IPS-15b (cell line): ENCODE data around the gene TRAM2.

Experiments used
- H3K27me3 ChIP-seq: one replicate; pipeline ENCODE4 v1.6.1; 2013; ENCODE audit warnings: low read length; ENCODE audit not compliant: control insufficient read depth, insufficient read depth
- H3K36me3 ChIP-seq: one replicate; pipeline ENCODE4 v1.6.1; 2013; ENCODE audit warnings: low read length; ENCODE audit not compliant: control insufficient read depth, insufficient read depth
- H3K4me1 ChIP-seq: one replicate; pipeline ENCODE4 v1.6.1; 2013; ENCODE audit warnings: mild to moderate bottlenecking, low read length; ENCODE audit not compliant: control insufficient read depth, insufficient read depth
- H3K4me3 ChIP-seq: one replicate; pipeline ENCODE4 v1.5.1; 2013; ENCODE audit warnings: low read depth, low read length
- H3K9ac ChIP-seq: one replicate; pipeline ENCODE4 v1.6.1; 2013; ENCODE audit warnings: low read depth, mild to moderate bottlenecking, low read length
- H3K9me3 ChIP-seq: one replicate; pipeline ENCODE4 v1.6.1; 2013; ENCODE audit warnings: mild to moderate bottlenecking, low read length; ENCODE audit not compliant: control insufficient read depth, insufficient read depth

TRAM2 gene

DNA sequence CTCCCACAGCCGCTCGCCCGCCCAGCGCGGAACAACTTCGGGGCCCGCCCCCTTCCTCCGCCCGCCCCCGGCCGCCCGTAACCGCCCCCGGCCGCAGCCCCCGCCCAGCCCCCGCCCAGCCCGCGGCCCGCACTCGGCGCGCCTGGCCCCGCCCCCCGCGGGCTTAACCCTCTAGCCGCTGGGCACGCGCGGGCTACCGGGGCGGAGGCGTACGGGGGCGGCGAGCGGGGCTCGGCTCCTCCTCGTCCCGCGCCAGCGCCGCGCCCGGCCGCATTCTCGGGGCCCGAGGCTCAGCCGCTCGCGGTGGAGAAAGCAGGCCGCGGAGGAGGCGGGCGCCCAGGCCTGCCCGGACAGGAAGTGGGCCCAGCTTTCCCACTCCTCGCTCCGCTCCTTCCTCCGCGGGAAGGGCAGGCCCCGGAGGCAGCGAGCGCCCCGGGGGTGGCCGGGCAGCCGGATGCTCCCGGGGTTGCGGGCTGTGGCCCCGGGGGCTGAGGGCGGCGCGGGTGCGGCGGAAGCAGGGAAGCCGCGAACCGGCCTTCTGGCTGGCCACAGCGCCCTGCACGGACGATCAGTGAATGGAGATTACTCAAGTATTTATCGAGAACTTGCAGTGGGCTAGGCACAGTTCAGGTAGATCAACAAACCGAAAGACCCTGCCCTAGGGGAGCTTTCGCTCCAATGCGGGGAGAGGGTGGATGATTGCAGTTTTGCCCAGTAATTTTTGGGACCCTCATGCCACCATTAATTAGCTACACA is at the start of gene TRAM2:
TRAM2 (minus strand) TSS at position 39 of the 756 bp plus-strand sequence. CDS start 145 bp downstream, outside the sequence.
- Histone ChIP-seq H3K4me1 (peaks cover 16% of the 10 kb centered on the region), H3K9ac (peak within 1 kb of the TSS; percentile 84), H3K27me3 (no peaks in the 10 kb centered on the region), H3K36me3 (no peaks in the 10 kb centered on the region), H3K4me3 (peak within 1 kb of the TSS; percentile 84), H3K9me3 (no peaks in the 10 kb centered on the region)

DNA sequence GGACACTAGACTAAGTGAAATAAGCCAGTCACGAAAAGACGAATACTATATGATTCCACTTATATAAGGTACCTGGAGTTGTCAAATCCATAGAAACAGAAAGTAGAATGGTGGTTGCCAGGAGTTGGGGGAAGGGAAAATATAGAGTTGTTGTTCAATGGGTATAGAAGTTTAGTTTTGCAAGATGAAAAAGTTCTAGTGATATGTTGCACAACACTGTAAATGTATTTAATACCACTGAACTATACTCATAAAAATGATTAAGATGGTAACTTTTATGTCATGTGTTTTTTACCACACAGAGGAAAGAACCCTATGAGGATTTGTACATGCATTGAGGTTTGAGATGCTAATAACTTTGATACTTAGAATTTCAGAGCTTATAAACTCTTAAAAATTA is 46.0 kb upstream of the TRAM2 start:
- H3K4me3 ChIP-seq, result no peak overlapping the region
- H3K27me3 ChIP-seq, result no peaks in the 10 kb centered on the region
- H3K36me3 ChIP-seq, result no peaks in the 10 kb centered on the region
- H3K9ac ChIP-seq, result no peak overlapping the region
- H3K4me1 ChIP-seq, result no peaks in the 10 kb centered on the region
- H3K9me3 ChIP-seq, result no peaks in the 10 kb centered on the region

DNA sequence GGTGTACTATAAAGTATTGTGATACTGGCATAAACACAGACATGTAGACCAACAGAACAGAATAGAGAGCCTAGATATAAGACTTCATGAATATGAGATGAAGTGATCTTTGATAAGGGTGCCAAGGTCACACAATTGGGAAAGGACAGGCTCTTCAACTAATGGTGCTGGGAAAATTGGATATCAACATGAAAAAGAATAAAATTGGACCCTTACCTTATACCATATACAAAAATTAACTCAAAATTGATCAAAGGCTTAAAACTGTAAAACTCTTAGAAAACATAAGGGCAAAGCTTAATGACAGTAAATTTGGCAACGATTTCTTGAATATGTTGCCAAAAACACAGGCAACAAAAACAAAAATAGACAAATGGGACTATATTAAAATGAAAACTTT is 44.8 kb upstream of the TRAM2 start:
- H3K36me3 ChIP-seq, result no peaks in the 10 kb centered on the region
- H3K27me3 ChIP-seq, result no peaks in the 10 kb centered on the region
- H3K4me1 ChIP-seq, result no peaks in the 10 kb centered on the region
- H3K9me3 ChIP-seq, result no peaks in the 10 kb centered on the region
- no peak overlapping the region for H3K9ac ChIP-seq
- H3K4me3 ChIP-seq, result no peak overlapping the region

- no peak overlapping the region for H3K9ac ChIP-seq
- H3K4me3 ChIP-seq, result no peak overlapping the region
- H3K9me3 ChIP-seq, result no peaks in the 10 kb centered on the region
- H3K36me3 ChIP-seq, result no peaks in the 10 kb centered on the region
- no peaks in the 10 kb centered on the region for H3K27me3 ChIP-seq
- no peaks in the 10 kb centered on the region for H3K4me1 ChIP-seq
These were observed 44.0 kb upstream of the TRAM2 start for GRCh38 chr6:52620906-52621190.

DNA sequence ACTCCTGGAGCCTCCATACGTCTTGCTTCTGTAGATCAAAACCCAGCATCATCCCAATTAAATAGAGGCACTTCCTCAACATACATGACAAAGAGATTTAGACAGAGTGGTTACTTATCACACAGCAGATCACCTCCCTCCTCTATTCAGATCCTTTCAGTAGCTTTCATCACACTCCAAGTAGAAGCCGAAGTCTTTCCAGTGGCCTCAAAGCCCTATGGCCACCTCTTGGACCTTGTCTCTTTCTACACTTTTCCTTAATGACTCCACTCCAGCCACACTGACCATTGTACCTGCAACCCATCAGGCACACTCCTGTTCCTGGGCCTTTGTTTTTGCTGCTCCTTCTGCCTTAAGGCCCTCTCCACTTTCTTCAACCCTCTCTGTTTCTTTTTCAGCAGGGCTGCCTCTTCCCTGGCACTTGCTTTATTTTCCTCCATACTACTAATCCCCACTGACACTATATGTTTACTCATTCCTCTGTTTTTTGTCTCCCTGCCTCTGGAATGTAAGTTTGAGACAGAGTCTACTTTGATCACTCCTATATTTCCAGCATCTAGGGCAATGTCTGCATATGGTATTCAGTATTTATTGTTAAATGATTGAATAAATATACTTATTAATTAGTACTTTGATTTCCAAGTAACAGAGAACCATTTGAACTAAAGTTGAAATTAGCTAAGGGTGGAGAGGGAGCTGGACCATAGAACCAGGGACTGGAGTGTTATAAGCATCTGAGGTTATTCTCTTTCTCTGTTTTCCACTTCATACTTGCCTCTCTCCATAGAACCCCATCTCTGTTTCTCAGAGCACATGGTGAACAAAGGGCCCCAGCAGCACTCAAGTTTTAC is 43.4 kb upstream of the TRAM2 start:
- no peaks in the 10 kb centered on the region for H3K4me1 ChIP-seq
- no peaks in the 10 kb centered on the region for H3K36me3 ChIP-seq
- H3K4me3 ChIP-seq, result no peak overlapping the region
- H3K9ac ChIP-seq, result no peak overlapping the region
- H3K27me3 ChIP-seq, result no peaks in the 10 kb centered on the region
- H3K9me3 ChIP-seq, result no peaks in the 10 kb centered on the region

DNA sequence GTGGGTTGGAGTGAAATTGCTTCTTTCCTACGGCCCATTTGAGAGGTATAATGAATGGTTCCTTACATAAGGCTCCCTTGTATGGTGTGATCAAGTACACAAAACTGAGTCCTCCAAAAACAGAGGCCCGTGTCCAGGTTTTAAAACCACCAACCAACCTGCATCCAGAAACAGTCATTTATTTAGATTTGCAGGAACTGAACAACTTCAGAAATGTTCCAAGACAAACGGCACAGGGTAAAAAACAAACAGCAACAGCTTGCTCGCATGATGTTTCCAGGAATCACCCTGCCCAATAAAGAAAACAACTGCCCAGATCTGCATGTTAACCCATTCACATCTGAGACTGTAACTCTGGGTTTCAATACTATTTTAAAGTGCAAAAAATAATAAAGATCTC is 40.2 kb upstream of the TRAM2 start:
- H3K9me3 ChIP-seq, result no peaks in the 10 kb centered on the region
- no peak overlapping the region for H3K4me3 ChIP-seq
- no peaks in the 10 kb centered on the region for H3K36me3 ChIP-seq
- H3K4me1 ChIP-seq, result no peaks in the 10 kb centered on the region
- no peak overlapping the region for H3K9ac ChIP-seq
- H3K27me3 ChIP-seq, result no peaks in the 10 kb centered on the region

- H3K36me3 ChIP-seq, result no peaks in the 10 kb centered on the region
- no peak overlapping the region for H3K9ac ChIP-seq
- H3K4me3 ChIP-seq, result no peak overlapping the region
- no peaks in the 10 kb centered on the region for H3K9me3 ChIP-seq
- H3K4me1 ChIP-seq, result no peaks in the 10 kb centered on the region
- H3K27me3 ChIP-seq, result no peaks in the 10 kb centered on the region
These were observed 39.3 kb upstream of the TRAM2 start for GRCh38 chr6:52616059-52616690.

GRCh38 chr6:52612336-52613054 is 35.6 kb upstream of the TRAM2 start:
- Histone ChIP-seq H3K36me3 (no peaks in the 10 kb centered on the region), H3K4me1 (no peaks in the 10 kb centered on the region), H3K9me3 (no peaks in the 10 kb centered on the region), H3K9ac (no peak overlapping the region), H3K4me3 (no peak overlapping the region), H3K27me3 (no peaks in the 10 kb centered on the region)

DNA sequence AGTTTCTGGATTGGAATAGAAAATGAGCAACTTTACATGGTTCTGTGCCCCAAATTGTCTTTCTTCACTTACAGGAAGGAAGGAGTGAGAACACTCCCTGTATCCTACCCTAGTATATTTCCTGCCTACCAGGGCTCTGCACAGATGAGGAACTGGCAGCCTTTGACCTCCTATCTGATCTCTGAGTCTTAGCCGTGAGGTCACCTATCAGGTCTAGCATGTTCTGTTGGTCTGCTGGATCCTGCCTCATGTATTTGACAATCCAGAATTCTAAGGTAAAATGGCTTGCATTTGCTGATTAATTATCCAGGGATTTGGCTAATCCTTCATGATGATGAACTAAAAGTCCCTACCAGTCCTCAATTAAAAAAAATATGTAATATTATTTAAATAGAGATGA is 35.0 kb upstream of the TRAM2 start:
- no peaks in the 10 kb centered on the region for H3K4me1 ChIP-seq
- no peak overlapping the region for H3K9ac ChIP-seq
- no peaks in the 10 kb centered on the region for H3K9me3 ChIP-seq
- no peaks in the 10 kb centered on the region for H3K36me3 ChIP-seq
- H3K4me3 ChIP-seq, result no peak overlapping the region
- H3K27me3 ChIP-seq, result no peaks in the 10 kb centered on the region

GRCh38 chr6:52610745-52611355 is 34.0 kb upstream of the TRAM2 start:
- Histone ChIP-seq H3K4me3 (no peak overlapping the region), H3K9ac (no peak overlapping the region), H3K4me1 (no peaks in the 10 kb centered on the region), H3K27me3 (no peaks in the 10 kb centered on the region), H3K9me3 (no peaks in the 10 kb centered on the region), H3K36me3 (no peaks in the 10 kb centered on the region)

DNA sequence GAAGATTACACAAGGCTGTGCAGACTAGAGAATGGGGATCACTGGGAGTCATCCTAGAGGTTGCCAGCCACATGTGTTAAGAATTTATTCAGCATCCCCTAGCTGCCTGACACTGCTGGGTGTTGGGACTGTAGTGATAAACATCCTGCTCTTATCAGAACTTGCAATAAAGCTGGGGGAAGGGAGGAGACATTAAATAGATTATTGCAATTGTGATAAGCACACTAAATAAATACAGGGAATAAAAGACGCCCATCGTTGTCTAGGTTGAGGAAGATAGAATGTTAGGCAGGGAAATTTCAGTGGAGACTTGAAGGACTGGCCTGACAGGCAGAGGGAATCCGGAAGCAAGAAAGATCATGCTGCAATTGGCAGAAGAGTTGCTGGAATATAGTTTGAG is 33.2 kb upstream of the TRAM2 start:
- H3K4me3 ChIP-seq, result no peak overlapping the region
- no peaks in the 10 kb centered on the region for H3K4me1 ChIP-seq
- no peaks in the 10 kb centered on the region for H3K27me3 ChIP-seq
- H3K9ac ChIP-seq, result no peak overlapping the region
- no peaks in the 10 kb centered on the region for H3K36me3 ChIP-seq
- H3K9me3 ChIP-seq, result no peaks in the 10 kb centered on the region
